NOMO-1 treated with dmso at 0.1 percent for 144 hours (cell line): Measurements from ENCODE around the gene WIZ.

Source experiments
- DNase-seq: peaks from one replicate; lab custom pipeline; 2025; ENCODE audit not compliant: unreplicated experiment; lab: John Stamatoyannopoulos, UW

WIZ gene

DNA sequence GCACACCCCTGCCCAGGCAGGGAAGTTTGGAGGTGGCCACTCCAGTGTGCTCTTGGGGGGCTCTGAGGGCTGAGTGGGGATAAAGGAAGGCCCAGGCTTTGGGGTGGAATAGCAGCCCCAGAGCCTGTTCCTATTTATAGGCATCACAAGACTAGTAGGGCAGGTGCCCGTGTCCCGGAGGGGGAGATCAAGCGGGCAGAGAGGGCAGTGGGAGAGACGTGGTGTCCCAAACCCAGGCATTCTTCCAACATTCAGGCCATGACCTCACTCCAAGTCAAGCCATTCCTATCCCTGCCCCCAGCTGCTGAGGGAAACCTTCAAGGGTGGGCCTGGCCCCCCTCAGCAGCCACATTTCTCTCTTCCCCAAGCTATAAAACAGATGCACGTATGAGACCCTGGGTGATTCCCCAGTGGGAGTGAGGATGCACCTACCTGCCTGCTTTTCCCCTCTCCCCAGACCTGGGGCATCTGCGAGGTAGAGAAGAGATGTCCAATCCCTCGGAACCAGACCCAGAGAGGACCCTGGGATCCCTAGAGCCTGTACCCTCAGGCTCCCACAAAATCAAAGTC, 3.9 kb downstream of the WIZ start:
- no peak for DNase-seq

DNA sequence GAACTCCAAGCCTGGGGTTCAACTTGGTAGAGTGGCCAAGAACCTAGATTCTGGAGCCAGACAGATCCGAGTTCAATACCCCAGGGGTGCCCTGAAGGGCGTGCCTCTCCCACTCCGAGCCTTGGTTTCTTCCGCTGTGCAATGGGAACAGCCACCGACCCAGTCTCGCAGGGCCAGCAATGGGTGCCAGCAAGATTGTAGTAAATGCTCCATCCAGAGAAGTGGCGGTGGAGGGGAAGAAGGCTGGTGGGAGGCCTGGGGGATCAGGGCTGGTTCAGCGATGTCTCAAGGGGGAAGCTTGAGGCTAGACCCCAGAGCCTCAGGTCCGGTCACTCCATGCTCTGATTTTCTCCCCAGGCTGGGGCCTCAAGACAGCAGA, 4.5 kb downstream of the WIZ start:
- no peak for DNase-seq

DNA sequence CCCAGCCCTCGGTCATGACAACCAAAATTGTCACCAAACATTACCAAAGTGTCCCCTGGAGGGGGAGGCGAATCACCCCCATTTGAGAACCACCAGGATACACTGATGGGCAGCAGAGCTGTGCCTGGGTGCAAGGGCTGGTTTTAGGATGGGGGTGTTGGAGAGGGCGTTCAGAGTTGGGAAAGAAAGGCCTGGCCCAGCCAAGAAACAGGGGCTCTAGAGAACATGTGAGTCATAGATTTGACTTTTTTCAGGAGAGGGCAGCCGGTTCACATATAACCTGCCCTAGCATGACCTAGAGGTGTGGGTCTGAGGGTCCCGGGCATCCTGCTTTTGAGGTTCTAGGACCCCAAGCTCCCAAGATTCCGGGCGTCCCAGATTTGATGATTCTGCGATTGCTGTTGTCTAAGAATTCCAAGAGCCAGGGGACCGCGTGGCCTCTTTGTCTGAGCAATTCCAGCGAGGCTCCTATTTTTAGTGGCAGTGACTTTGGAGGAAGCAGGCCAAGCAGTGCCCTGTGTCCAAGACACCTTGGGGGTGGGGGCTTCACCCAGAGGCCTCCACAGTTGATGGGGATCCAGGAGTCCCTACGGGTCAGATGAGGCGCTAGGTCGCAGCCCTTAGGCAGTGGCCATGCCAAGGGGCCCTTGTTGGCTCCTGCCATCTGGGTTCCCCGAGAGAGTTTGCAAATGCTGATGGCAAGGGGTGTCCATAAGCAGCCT, 5.1 kb downstream of the WIZ start:
- no peak for DNase-seq

DNA sequence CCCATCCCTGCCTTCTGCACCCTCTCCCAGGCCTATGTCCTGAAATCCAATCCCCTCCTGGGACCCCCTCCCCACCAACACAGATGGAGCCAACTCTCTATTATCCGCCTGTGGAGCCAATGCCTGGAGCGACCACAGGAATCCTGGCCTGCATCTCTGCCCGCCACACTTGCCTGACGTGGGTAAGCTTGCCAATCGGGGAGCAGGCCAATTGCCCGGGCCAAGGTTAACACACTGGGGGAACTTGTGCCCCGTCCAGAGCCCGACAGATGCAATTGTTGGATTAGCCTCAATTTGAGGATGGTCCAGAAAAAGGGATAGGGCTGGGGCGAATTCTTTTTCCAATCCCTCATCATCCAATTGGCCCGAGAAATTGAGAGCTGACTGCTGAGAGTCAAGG, 5.9 kb downstream of the WIZ start:
- no peak for DNase-seq

DNA sequence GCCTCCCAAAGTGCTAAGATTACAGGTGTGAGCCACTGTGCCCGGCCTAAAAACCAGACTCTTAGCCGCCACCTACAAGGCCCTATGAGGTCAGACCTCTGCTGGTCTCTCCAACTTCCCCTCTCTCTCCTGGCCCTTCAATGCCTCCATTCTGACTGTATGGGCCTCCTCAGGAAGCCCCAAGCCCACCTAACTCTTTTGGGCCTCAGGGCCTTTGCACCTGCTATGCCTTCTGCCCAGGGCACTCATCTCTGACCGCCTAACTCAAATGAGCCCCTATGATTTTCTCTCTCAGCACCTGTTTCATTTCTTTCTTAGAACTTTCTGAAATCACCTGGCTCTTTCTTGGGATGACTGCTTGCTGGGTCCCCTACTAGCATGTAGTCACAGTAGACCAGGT, 6.4 kb downstream of the WIZ start:
- DNase-seq, result no peak

DNA sequence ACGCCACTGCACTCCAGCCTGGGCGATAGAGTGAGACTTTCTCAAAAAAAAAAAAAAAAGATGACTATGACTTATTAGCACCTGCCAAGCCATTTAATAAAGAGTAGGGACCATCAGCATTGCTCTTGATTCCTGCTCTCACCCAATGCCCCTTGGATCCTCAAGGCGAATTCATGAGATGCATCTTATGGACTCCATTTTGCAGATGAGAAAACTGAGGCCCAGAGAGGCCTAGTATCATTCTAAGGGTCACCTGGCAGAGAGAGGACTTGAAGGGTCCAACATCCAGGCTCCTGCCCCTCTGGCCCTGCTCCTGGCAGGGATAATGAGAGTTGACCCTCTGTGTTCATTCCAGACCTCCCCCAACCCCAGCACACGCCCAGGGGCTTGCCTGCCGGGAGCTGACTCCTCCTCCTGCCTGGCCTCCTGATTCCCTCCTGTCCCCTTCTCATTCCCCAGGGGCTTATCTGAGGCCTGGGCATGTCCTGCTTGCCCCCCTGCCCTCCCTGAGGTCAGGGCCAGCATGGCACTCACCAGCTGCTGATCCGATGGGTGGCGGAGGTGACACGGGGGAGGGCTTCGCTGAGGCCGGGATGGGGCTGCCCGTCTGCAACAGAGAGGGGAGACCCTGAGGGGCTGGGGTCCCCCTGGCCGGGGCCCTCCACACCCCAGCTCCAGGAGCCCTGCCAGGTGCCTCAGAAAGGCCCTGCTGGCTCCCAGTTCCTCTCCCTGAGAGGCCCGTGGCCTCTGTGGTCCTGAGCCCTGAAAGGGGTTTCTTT, 7.4 kb downstream of the WIZ start:
- DNase-seq, result no peak

DNA sequence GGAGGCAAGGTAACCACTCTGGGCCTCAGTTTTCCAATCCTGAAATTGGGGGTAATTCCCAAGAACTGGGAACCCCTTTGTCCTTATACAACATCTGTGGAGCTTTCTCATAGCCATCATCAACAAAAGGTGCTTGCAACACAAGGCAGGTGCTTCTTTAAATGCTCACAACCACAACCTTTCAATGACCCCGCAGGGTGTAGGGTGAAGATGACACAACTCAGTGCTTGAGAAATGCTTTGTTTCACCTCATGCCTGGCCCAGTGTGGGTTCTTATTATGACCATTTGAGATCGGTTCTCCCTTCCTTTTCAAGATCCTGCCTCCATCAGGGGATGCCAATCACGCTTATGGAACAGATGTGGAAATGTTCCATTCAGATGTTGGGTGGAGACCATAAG, 8.4 kb downstream of the WIZ start:
- DNase-seq, result no peak

DNA sequence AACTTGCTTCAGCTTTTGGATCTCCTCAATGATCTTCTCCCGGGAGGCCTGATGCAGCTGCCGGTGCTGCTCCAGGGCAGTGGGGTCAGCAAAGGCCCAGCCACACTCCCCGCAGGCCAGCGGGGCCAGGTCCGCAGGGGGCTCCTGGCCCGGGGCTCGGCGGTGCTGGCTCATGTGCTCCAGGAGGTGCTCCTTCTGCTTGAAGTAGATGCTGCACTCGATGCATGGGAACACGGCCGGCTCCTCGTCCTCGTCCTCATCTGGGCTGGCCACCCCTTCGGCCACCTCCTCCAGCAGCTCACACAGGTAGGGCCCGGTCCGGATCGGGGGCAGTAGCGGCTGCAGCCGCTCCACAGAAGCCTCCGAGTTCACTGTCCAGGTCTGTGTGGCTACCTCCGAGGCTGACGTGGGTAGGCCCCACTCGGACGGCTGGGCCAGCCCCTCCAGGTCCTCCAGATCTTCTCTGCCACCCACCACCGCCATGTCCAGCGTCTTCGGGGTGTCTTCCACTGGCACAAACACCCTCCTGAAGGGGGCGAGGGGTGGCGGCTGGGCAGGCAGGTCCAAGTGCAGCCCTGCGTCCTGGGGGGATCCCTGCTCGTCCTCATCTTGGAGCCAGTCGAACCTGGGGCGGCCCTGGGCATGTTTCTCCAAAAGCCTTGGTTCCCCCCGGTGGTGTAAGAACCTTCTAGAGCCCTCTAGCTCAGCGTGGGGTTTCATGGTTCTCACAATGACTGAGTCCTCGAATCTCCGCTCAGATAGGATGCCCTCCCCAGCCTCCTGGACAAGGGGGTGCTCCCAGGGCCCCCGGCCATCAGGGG, 9.7 kb downstream of the WIZ start:
- DNase-seq, result no peak

DNA sequence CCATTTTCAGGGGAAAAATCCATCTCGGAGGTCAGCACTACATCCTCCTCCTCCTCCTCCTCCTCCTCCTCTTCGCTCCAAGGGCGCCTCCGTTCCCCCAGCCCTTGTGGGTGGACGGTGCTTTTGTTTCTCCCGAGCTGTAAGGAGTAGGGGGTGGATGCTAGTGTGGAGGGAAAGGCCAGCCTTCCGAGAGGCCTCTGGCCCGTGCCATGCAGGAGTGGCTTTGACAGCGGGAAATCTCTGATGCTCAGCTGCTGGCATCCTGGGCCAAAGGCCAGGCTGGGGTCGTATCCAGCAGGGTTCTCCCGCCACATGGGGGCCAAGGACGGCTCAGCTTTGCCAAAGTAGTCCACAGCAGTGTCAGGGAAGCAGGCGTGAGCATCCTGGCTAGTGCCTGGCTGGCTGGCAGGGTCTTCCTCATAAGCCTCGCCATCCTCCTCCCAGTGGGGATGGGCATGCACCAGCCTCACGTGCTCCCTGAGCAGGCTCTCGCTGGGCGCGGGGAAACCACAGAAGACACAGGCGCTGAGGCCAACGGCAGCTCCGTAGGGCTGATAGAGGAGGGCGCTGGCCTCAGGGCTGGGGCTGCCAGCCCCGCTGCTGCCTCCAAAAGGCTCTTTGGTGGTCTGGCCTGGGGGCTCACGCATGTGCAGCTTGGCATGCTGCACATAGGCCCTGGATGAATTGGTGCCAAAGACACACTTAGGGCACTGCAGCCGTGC, 10.5 kb downstream of the WIZ start:
- DNase-seq, result no peak

DNA sequence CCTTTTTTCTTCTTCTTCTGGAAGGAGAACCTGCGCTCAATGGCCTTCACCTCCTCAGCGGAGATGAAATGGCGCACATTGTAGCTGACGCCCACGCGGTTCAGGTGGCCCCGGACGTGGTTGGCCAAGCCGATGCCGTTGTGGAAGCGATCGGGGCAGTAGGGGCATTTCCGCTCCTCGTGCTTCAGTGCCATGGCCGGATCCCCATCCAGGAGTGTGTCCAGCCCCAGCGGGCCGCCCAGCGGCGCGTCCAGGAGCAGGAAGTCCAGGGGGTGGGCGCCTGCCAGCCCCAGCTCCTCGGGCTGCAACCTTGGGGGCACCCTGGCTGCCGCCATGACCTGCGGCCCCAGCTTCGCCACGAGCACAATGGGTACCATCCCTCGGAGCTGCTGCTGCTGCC, 11.2 kb downstream of the WIZ start:
- DNase-seq, result no peak

DNA sequence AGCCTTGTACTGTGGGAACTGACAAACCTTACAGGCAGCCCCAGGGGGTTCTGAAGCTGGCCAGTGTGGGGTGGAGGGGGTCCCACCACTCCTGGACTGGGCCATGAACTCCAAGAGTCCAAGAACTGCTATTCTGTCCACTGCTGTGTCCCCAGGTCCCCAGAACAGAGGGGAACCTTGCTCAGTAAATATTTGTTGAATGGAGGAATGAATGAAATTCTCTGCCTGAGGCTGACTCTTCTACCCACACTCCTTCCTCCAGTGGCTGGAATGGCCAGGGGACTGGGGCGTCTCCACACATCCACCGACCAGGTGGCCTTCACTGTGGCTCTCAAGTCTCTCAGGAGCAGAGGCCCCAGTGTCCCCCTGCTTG, 11.6 kb downstream of the WIZ start:
- no peak for DNase-seq

DNA sequence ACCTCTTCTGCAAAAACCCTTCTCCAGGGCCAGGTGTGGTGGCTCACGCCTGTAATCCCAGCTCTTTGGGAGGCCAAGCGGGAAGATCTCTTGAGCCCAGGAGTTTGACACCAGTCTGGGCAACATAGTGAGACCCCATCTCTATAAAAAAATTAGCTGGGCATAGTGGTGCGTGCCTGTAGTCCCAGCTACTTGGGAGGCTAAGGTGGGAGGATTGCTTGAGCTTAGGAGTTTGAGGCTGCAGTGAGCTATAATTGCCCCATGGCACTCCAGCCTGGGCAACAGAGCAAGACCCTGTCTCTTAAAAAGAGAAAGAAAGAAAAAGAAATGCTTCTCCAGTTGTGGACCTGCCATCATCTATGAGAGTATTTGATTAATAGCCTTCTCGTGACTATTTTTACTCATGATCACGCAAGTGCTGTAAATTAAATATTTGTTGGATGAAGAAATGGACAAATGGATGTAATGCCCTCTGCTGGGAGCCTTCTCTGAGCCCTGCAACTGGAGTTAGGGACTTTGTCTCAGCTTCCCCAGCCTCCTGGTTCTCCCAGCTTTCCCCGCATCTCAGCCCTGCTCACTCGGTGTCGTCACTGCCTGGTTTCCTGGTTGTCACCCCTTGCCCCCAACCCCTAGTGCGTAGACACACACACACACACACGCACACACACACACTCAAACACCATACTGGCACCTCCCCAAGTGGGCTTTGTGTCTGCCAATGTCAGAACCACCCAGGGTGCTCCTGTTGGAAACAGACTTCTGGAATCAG, 12.2 kb downstream of the WIZ start:
- no peak for DNase-seq

DNA sequence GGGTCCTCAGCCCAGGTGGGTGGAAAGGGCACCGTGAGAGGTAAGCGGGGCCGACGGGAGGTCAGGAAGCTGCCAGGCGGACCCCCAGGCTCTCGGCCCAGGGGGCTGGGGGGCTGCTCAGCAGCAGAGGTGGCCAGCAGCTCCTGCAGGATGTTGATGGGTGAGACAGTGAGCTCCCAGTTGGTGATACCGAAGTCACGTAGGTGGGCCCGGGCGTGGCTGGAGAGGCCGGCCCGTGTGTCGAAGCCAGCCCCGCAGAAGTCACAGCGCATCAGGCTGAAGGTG, 13.0 kb downstream of the WIZ start:
- no peak for DNase-seq

DNA sequence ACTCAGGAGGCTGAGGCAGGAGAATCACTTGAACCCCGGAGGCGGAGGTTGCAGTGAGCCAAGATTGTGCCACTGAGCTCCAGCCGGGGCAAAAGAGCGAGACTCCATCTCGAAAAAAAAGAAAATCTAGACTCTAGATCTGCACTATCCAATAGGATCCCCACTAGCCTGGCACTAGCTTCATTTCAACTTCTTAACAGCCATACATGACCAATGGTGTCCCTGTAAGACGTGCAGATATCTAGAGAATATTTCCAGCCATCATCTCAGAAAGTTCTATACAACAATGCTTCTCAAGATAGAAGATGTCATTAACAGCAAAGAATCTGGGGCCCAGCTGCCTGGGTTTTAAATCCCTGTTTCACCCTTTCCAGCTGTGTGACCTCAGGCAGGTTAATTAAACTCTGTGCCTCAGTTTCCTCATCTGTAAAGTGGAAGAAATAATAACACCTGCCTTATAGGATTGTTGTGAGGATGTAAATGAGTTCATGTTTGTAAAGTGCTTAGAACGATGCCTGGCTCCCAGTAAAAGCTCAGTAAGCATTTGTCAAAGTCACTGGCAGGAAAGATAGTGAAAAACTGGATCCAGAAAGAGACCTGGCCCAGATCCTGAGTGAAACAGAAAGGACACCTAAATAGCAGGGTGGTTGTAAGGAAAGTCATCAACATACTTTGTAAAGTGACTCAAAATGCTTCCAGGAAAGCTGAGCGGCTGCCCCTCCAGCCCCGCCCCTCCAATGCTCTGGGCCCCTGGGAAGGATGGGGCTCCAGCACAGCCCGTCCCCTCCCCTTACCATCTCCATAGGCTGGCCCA, 13.5 kb downstream of the WIZ start:
- DNase-seq, result no peak

DNA sequence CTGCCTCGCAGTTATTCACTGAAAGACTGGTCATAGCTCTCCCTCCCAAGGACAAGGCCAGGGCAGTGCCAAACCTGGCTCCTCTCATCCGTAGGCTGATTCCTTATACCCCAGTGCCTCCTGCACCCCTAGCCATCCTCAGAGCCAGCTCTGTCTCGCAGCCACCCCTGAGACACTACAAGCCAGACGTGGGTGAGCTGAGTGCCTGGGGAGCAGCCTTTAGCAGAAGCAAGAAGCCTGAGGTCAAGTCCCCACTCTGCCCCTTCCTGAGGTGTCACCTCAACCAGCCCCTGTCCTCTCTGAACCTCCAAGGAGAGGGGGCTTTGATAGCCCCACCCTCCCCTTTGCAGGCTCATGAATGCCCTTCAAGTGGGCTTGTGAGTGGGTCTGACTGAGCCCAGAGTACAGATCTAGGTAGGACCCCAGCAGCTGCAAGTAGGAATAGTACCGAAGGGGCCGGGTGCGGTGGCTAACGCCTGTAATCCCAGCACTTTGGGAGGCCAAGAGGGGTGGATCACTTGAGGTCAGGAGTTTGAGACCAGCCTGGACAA, 16.2 kb downstream of the WIZ start:
- DNase-seq, result no peak

DNA sequence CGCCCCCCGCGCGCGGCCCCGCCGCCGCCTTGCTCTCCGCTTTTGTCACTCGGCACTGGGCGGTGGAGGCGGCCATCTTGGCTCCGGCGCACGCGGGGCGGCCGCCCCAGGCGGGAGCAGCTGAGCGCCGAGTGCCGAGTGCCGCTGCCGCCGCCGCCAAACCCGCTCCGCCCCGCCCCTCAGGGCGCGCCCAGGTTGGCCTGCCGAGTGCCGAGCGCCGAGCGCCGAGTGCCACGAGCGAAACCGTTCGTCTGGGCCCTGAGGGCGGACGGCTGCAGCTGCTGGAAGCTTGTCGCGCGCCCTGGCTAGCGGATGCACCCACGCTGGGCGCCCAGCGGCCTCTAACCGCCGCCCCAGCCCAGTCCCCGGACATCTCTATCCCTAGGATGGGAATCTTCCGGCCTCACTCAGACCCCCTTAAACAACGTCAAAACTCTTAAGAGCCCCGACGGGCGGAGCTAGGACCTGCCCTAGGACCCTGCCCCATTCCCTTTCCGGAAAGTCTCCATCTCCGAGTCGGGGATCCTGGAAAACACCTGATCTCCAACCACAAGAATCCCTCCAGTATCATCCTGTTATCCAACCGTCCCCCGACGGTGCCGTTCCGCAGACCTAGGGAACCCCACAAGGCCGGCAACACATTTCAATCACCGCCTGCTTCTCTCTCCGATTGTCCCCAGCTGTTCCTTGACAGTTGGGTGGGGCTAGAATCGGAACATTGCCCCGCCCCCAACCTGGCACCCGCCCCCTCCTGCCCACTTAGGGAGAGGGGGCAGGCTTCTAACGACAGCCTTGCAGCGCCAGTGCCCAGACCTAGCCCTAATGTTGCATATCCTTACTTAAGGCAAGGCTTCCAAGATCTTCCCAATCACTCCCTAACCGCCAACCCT, 16.9 kb downstream of the WIZ start:
- peak; percentile 92 for DNase-seq

DNA sequence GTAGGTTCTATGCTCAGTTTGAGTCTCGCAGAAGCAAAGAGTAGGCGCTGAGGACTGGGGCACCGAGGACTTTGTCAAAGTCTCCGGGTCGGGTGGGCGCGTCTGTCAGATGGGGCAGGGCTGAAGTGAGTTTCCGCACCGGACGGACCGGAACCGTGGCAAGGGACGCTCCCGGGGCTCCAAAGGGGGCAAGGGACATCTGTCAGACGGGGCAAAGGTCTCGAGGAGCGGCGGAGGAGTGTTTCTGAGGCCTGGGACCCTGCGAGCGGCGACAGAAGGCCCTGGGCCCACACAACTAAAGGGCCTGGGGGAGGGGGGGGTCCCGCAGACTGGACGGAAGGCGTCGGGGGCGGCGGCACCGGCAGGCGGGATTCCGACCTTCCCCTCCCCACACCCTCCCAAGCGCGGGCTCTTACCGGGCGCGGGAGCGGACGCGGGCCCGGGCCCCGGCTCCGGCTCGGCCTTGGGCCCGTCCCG, 17.7 kb downstream of the WIZ start:
- DNase-seq, result no peak

DNA sequence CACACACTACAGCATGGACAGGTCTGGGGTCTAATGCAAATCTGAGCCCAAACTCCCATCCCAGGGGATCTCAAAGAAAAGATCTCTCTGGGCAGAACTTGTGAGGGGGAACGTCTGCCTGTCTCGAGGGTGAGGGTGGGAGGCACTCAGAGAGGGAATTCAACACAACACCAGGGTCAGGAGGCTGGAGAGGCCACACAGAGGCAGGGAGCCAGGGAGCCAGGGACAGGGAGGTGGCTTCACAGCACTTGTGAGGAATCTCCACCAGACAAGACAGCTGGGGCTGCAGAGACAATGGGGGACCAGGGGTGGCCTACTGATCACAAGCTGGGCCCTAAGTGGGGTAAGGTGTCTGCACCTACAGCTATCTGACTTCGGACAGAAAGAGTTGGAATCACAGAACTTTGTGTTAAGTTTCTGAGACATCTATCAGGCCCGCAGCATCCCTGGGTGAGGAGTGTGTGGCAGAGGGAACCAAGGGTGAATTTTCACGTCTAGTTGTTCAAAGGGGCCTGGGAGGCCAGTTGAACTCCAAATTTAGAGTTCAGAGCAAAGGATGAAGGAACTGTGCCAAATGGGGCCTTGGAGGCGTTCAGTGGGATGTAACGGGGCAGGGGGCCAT, 18.2 kb downstream of the WIZ start:
- no peak for DNase-seq
